DMS153 treated with DMSO at 0.1 percent for 48 hours (cell line): ENCODE measurements around the gene TPI1.
"Not testable (repeated sequence)": the region's sequence is repeated elsewhere in the genome, so short reads cannot be mapped to it uniquely, and the experiment has no call there.

Source experiments
- DNase-seq: peaks from one replicate; lab custom pipeline; 2025; ENCODE audit not compliant: unreplicated experiment; lab: John Stamatoyannopoulos, UW

Gene TPI1

GRCh38 chr12:6846316-6846869 lies 20.9 kb upstream of the TPI1 start:
- no peak for DNase-seq

DNA sequence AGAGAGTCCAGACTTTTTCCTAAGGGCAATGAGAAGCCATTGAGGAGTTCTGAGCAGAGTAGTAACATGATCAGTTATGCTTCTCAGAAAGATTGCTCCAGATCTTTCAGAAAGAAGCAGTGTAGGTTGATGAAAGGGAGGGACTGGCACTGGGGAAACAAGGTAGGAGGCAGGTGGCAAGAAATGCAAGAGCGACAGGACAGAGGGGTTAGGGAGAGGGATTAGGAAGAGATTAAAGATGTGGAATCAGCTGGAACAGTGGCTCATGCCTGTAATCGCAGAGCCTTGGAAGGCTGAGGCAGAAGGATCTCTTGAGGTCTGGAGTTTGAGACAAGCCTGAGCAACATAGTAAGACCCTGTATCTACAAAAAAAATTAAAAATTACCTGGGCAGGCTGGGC lies 19.7 kb upstream of the TPI1 start:
- DNase-seq = no peak

DNA sequence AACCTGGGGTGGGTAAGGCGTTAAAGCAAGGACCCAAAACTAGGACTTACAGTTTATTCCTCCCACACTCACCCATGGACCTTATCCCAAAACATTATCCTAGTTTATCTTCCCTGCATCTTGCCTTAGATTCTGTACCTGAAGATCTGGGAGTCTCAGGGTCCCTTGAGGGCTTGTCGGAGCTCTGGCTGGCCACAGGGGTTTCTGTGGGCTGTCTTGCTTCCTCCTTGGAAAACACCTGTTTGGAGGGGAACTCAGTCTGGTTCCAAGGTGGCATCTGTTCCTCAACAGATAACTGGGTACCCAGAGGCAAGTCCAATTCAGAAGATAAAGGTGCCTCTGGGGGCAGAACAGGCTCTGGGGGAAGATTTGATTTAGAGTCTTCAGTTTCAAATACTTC lies 17.9 kb upstream of the TPI1 start:
- DNase-seq = no peak

DNA sequence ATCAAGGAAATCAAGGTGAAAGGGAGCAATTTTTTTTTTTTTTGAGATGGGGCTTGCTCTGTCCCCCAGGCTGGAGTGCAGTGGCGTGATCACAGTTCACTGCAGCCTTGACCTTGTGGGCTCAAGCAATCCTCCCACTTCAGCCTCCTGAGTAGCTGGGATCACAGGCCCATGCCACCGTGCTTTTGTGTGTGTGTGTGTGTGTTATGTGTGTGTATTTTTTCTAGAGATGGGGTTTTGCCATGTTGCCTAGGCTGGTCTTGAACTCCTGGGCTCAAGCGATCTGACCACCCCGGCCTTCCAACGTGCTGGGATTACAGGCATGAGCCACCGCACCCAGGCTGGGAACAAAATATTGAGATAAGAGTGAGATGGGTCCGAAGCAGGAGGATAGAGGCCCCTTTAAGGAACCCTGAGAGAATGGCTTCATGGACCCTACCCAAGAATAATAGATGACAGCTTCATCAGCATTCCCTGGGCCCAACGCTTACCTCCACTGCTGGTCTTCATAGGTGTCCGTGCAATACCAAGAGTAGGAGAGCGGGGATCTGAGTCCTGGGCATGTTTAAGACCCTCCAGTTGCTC lies 17.3 kb upstream of the TPI1 start:
- DNase-seq = no peak

DNA sequence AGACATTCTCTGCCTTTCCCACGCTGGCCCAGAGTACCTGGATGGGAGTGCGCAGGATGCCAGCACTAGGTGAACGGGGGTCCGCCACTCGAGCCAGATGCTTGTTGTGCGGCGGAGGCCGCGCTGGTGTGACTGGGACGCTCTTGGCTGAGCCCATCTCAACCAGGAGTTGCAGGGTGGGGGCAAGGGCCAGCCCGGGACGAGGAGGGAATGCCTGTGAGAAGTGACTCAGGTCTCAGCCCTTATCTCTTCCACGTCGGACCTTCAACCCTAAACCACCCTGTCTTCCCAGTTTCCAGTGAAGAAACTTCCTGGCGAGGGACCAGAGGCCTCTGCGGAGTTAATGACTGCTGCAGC lies 16.6 kb upstream of the TPI1 start:
- no peak for DNase-seq

GRCh38 chr12:6851153-6851920 lies 16.0 kb upstream of the TPI1 start, which contains the start of gene CDCA3:
TSS of gene CDCA3 (minus strand) at chr12:6851286. CDS start at chr12:6850952, 334 bp downstream.
- peak; percentile 93 for DNase-seq

DNA sequence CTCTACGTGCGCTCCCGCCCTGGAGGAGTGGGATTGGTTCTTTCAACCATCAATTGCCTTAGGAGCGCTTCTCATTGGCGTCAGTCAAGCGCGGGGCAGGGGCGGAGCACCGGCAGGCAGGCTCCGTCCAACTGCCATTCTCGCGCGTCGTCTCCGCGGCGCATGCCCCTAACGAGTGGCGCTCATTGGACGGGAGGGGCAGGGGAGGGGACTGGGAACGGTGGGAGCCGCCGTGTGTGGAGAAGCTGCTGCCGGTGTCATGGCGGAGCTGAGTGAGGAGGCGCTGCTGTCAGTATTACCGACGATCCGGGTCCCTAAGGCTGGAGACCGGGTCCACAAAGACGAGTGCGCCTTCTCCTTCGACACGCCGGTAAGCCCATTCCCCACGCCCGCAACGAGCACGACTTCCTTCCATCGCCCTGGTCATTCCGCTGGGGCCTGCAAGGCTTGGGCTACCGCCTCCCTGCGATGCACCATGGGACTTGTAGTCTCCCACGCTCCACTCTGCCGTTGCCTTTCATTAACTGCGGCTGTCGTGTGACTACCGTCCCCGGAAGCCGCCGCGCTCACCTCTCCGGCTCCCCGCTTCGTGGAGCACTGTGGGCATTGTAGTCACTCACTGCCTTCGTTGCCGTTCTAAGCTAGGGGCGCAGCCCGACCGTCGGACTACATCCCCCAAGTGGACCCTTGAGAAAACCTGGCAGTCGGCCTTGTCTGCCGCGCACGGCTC lies 15.2 kb upstream of the TPI1 start, which contains the start of gene USP5:
Gene USP5, plus strand, starts transcription at position 230 of the 730 bp plus-strand sequence. Its CDS starts 30 bp downstream, at position 260.
- peak; percentile 97 for DNase-seq

GRCh38 chr12:6852651-6853354 lies 14.5 kb upstream of the TPI1 start:
- no peak for DNase-seq

DNA sequence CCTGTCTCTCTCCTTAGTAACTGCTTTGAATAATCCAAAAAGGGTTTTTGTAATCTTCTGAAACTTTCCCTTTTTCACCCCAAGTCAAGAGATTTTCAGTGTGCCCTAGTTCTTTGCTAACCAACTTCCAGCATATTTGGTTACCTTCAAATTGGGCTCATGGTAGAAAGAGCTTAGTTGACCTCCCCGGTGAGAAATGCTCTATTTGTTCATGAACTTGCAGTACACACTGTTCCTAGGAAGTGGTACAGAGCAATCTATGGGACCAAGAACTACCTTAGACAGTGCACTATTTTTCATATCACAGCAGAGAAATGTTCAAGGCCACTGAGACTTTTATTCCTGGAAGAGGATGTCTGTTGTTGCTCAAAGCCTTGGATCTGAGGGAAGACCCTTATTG lies 13.7 kb upstream of the TPI1 start:
- no peak for DNase-seq

DNA sequence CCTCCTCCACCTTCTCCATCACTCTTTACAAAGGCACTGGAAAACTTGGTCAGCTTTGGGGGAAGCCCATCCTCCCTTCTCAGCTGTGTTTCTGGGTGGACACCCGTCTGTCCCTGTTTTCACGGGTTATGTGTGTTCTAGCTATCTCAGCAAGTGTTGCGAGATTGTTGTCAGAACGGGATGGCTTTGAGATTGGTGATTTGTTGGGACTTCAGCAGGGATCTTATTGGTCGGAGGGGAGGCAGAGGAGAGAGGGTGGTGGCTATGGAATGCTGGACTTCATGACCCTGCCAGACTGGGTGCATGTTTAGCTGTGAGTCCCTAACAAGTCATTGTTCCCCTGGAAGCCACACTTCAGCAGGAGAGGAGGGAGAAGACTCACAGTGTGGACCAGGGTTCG lies 13.3 kb upstream of the TPI1 start:
- DNase-seq = no peak

GRCh38 chr12:6855322-6855721 lies 12.0 kb upstream of the TPI1 start:
- DNase-seq = no peak

DNA sequence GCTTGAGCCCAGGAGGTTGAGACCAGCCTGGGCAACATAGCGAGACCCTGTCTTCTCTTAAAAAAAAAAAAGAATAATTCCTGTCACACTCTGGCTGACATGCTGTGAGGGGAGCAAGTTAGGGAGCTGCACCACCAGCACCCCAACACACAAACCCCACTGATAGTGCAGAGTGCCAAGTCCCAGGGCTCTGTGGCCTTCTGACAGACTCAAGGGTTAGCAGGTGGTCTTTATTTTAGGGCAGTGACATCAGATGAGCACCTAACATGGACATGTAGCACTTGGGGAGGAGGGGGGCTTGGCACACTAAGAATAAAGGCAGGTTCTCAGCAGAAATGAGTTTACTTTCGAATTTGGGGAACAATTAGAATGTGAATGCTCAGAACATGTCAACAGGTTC lies 8.5 kb upstream of the TPI1 start:
- no peak for DNase-seq

DNA sequence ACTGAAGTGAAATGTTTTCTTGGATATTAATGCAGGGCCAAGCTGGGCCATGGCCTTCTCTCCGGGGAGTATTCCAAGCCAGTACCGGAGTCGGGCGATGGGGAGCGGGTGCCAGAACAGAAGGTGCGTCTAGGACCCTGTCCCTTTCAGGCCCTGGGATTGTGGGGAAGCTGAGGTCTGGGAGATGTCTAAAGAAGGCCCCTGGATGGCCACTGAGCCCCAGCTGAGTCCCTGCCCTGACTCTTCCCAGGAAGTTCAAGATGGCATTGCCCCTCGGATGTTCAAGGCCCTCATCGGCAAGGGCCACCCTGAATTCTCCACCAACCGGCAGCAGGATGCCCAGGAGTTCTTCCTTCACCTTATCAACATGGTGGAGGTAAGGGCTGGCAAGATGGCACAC lies 7.2 kb upstream of the TPI1 start:
- DNase-seq = no peak

GRCh38 chr12:6860942-6861341 lies 6.4 kb upstream of the TPI1 start:
- no peak for DNase-seq

DNA sequence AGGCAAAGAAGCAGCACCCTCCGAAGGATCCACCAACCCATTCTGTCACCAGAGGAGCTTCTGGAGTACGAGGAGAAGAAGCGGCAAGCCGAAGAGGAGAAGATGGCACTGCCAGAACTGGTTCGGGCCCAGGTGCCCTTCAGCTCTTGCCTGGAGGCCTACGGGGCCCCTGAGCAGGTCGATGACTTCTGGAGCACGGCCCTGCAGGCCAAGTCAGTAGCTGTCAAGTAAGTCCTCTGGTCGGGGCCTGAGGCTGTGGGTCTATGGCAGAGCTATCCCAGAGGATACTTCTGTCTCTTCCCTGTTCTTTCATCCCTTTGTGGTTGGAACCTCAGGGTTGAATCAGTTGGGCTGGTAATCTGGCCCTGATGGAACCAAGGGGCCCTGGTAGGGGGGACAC lies 5.9 kb upstream of the TPI1 start:
- DNase-seq = no peak

GRCh38 chr12:6863033-6863432 lies 4.3 kb upstream of the TPI1 start:
- no peak for DNase-seq

GRCh38 chr12:6863586-6864321 lies 3.6 kb upstream of the TPI1 start:
- no peak for DNase-seq

DNA sequence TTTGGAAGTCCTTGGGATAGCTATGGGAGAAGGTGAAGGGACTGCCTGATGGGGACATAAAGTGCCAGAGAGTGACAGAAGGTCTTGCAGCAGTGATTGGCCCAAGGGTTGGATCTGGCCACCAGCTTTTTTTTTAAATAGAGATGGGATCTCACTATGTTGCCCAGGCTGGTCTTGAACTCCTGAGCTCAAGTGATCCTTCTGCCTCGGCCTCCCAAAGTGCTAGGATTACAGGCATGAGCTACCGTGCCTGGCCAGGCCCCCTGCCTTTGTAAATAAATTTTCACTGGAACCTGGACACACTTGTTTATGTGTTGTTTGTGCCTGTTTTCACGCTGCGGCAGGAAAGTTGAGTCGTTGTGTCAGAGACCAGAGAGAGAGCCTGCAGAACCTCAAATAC lies 2.0 kb upstream of the TPI1 start:
- DNase-seq = not testable (repeated sequence)

- no peak for DNase-seq
These were observed 990 bp upstream of the TPI1 start for GRCh38 chr12:6866163-6866919.

DNA sequence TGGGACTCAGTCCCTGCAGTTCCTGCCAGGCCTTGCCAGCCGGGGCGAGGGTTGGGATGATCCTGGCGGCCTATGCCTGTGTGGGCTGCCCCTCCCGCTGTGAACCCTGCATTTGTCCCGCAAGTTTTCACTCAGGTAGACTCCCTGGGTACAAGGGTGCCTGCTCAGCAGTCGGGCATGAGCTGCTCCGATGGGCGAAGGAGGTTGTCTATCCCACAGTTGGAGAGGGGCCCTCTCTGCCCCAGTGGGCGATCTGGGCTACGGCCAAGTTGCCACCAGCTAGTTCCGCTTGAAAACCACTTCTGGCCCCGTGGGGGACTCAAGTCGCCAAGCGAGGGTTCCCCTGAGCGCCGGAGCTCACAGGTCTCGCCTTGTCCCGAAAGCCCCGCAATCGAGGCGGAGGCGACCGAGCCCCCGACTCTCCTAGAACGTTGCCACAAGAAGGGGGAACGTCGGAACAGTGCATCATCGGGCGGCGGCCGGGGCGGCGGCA lies 365 bp upstream of the TPI1 start:
- DNase-seq = no peak
